ENCODE data around the gene KLHL7. TPM values are rescaled to one million over a fixed set of nuclear protein-coding genes. Genes with fewer than 3 reads are reported as not detected.

The KLHL7 gene
- polyA plus RNA-seq, 1 donor (not counting 4 experiments of a cell fraction or from before 2014, with no cell fraction given), result 43.1 TPM

DNA sequence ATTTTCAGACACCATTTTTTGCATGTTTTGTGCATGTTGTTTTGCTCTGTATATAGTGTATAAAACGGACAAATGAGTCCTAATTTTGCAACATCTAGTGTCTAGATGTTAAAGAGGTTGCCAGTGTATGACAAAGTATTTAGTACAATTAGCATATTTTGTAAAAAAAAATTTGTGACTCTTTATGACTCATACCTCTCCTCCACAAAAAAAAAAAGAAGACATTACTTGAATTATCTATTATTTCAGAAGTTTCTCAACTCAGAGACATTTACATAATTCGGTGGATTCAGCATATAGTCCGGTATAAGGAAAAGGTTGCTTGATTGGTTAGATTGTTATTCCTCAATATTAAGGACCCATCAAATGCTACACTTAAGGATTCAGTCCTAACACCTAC, 102.3 kb downstream of the KLHL7 start:
- TF ChIP-seq EZH2 (IDR thresholded peaks at IDR 0.05; ENCODE audit: low read length), result no peak
- TF ChIP-seq CTCF (optimal IDR thresholded peaks at IDR 0.05 in 1 of 3, IDR thresholded peaks at IDR 0.05 in 1 of 3, conservative IDR thresholded peaks at IDR 0.05 in 1 of 3; ENCODE audit: extremely low read depth in 1 of 3, insufficient read depth in 2 of 3, low read length in 3 of 3), result no peak
- no peaks in the 10 kb centered on the region for H3K9me1 ChIP-seq (ENCODE audit: control insufficient read depth, extremely low read depth, insufficient read depth, low read length)
- no peak for FAIRE-seq

DNA sequence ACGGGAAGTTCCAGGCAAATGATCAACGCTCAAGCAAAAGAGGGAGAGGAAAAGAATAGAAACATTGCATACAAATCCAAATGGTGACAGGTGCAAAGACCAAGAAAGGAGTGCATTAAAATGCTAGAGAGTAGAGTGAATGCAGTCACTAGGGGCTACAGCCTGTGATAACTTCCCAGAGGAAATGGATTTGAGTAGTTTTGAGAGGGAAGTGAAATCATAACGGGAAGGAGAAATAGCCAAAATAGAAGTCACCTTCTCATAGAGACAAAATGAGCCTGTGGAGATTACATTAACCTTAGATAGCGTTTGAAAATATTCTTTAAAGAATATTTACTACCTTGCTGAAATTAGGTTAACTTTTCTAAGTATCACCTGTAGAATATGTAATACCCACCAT, 102.7 kb downstream of the KLHL7 start:
- no peaks in the 10 kb centered on the region for H3K79me2 ChIP-seq (ENCODE audit: control insufficient read depth, insufficient read depth, low read length)
- no peak overlapping the region for H3K4me3 ChIP-seq (ENCODE audit: control insufficient read depth in 2 of 3, extremely low read depth in 1 of 3, insufficient read depth in 2 of 3, low read depth in 1 of 3, low read length in 3 of 3)
- FAIRE-seq (no peak), DNase-seq (ENCODE audit: low read depth, low spot score) (no peak)
- H3K9ac ChIP-seq (ENCODE audit: control insufficient read depth, extremely low read depth, insufficient read depth, low read length), result no peak overlapping the region
- TF ChIP-seq EZH2 (IDR thresholded peaks at IDR 0.05; ENCODE audit: low read length) (no peak), CTCF (optimal IDR thresholded peaks at IDR 0.05 in 1 of 3, IDR thresholded peaks at IDR 0.05 in 1 of 3, conservative IDR thresholded peaks at IDR 0.05 in 1 of 3; ENCODE audit: extremely low read depth in 1 of 3, insufficient read depth in 2 of 3, low read length in 3 of 3) (no peak)
- no peak overlapping the region for H2AFZ ChIP-seq (ENCODE audit: control insufficient read depth, low read length)
- H3K9me1 ChIP-seq (ENCODE audit: control insufficient read depth, extremely low read depth, insufficient read depth, low read length), result no peaks in the 10 kb centered on the region
- no peak overlapping the region for H3K4me2 ChIP-seq (ENCODE audit: control insufficient read depth, extremely low read depth, insufficient read depth, low read depth, low read length)
- H3K9me3 ChIP-seq (ENCODE audit: control insufficient read depth, low read depth, low read length), result no peaks in the 10 kb centered on the region
- peaks cover 16% of the 10 kb centered on the region for H3K4me1 ChIP-seq (ENCODE audit: control insufficient read depth, extremely low read depth, insufficient read depth, low read length)
- H3K27ac ChIP-seq (ENCODE audit: control insufficient read depth, insufficient read depth, low read length), result no peak overlapping the region
- H4K20me1 ChIP-seq (ENCODE audit: control insufficient read depth, extremely low read depth, insufficient read depth, low read length), result no peaks in the 10 kb centered on the region
- H3K36me3 ChIP-seq (ENCODE audit: control insufficient read depth in 2 of 2, extremely low read depth in 1 of 2, insufficient read depth in 2 of 2, low read length in 2 of 2), result no peaks in the 10 kb centered on the region
- no peaks in the 10 kb centered on the region for H3K27me3 ChIP-seq (ENCODE audit: control insufficient read depth, extremely low read depth, insufficient read depth, low read length)
- dilution Hi-C loops (cut with MboI; ENCODE audit: extremely low pct_ligation_motif_present, low sequenced_read_pairs), result no loop called here

More for the DNA sequence above, 102.3 kb downstream of the KLHL7 start:
- dilution Hi-C loops (cut with MboI; ENCODE audit: extremely low pct_ligation_motif_present, low sequenced_read_pairs), result no loop called here
- Histone ChIP-seq H3K4me2 (ENCODE audit: control insufficient read depth, extremely low read depth, insufficient read depth, low read depth, low read length) (peak overlapping the region; percentile 27), H3K9ac (ENCODE audit: control insufficient read depth, extremely low read depth, insufficient read depth, low read length) (no peak overlapping the region), H3K4me1 (ENCODE audit: control insufficient read depth, extremely low read depth, insufficient read depth, low read length) (peaks cover 16% of the 10 kb centered on the region), H3K27ac (ENCODE audit: control insufficient read depth, insufficient read depth, low read length) (no peak overlapping the region), H3K9me3 (ENCODE audit: control insufficient read depth, low read depth, low read length) (no peaks in the 10 kb centered on the region), H2AFZ (ENCODE audit: control insufficient read depth, low read length) (no peak overlapping the region), H3K4me3 (ENCODE audit: control insufficient read depth in 2 of 3, extremely low read depth in 1 of 3, insufficient read depth in 2 of 3, low read depth in 1 of 3, low read length in 3 of 3) (no peak overlapping the region), H3K27me3 (ENCODE audit: control insufficient read depth, extremely low read depth, insufficient read depth, low read length) (no peaks in the 10 kb centered on the region), H3K79me2 (ENCODE audit: control insufficient read depth, insufficient read depth, low read length) (no peaks in the 10 kb centered on the region), H3K36me3 (ENCODE audit: control insufficient read depth in 2 of 2, extremely low read depth in 1 of 2, insufficient read depth in 2 of 2, low read length in 2 of 2) (no peaks in the 10 kb centered on the region), H4K20me1 (ENCODE audit: control insufficient read depth, extremely low read depth, insufficient read depth, low read length) (no peaks in the 10 kb centered on the region)
- DNase-seq (ENCODE audit: low read depth, low spot score), result no peak
